Measurements from ENCODE around the gene PTAFR.

DNA sequence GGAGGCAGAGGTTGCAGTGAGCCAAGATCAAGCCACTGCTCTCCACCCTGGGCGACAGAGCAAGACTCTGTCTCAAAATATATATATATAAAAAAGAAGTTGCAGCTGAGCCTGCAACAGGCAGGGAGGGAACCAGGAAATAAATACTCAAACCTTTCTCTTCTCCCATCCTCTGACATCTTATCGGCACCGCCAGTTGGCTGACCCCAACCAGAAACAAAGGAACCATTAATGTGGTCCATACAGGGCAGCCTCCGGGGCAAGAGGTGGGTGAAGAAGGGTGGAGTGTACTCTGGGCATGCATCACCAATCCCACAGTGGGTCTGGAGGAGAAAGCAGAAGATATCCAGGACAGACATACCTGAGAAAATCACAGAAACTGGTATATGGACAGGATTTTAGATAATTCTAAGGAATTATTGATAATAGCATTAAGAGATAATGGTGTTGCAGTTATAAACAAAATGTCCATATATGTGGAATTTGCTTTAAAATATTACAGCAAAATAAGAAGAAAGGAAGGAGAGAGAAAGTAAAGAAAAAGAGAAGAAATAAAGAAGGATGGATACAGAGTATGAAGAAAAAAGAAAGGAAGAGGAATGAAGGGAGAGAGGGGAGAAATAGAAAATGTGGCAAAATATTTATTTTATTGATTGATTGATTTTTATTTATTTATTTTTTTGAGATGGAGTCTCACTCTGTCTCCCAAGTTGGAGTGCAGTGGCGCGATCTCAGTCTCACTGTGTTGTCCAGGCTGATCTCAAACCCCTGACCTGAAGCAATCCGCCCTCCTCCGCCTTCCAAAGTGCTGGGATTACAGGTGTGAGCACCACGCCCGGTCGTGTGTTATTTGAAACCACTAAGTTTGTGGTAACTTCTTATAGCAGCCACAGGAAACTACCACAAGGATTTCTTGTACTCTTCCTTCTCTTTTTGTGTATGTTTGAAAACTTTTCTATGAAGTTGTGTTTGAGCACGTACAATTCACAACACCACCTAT is 4.1 kb upstream of the PTAFR start:
- no peak for TF ChIP-seq POLR2A (IDR thresholded peaks at IDR 0.05)
- TF ChIP-seq, protein P1, sequence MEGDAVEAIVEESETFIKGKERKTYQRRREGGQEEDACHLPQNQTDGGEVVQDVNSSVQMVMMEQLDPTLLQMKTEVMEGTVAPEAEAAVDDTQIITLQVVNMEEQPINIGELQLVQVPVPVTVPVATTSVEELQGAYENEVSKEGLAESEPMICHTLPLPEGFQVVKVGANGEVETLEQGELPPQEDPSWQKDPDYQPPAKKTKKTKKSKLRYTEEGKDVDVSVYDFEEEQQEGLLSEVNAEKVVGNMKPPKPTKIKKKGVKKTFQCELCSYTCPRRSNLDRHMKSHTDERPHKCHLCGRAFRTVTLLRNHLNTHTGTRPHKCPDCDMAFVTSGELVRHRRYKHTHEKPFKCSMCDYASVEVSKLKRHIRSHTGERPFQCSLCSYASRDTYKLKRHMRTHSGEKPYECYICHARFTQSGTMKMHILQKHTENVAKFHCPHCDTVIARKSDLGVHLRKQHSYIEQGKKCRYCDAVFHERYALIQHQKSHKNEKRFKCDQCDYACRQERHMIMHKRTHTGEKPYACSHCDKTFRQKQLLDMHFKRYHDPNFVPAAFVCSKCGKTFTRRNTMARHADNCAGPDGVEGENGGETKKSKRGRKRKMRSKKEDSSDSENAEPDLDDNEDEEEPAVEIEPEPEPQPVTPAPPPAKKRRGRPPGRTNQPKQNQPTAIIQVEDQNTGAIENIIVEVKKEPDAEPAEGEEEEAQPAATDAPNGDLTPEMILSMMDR (IDR thresholded peaks at IDR 0.05), result no peak

Data from lower leg skin (tissue), 3 donors.